ENCODE measurements around the gene SERPINH1. TPM values are rescaled to one million over a fixed set of nuclear protein-coding genes. Genes with fewer than 3 reads are reported as not detected.

SERPINH1 gene
- total RNA-seq, 1 donor from 2014 or later: 484 TPM

DNA sequence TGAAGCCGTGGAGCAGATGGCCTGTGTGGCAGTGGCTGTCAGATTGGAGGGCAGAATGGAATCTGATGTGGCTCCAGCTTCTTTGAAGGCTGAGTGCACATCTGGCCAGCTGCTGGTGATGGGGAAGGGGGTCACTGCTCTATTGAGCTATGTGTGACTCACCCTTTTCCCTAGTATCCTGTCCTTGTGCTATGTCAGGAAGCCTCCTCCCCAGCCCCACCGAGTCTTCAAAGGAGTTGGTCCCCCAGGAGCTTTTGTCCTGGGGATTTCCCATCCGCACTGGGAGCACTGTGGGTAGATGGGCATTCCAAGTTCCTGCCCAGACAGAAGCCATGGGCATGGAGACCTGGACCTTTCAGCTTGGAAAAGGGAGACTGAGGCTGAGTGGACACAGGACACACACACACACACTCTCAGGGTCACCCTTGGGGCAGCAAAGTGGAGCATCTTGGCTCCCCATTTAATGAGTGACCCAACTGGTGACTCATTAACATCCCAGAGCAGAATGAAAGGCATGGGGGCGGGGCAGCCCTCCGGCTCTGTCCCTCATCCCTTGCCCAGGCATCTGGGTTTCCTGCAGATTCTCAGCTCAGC lies 3.3 kb downstream of the SERPINH1 start:
- H3K36me3 Mint-ChIP-seq (ENCODE audit: unreplicated experiment): peaks cover 23% of the 10 kb centered on the region
- H3K27me3 Mint-ChIP-seq (ENCODE audit: unreplicated experiment): no peaks in the 10 kb centered on the region
- peak overlapping the region; percentile 98 for H3K27ac Mint-ChIP-seq (ENCODE audit: unreplicated experiment)
- TF ChIP-seq, protein P1, sequence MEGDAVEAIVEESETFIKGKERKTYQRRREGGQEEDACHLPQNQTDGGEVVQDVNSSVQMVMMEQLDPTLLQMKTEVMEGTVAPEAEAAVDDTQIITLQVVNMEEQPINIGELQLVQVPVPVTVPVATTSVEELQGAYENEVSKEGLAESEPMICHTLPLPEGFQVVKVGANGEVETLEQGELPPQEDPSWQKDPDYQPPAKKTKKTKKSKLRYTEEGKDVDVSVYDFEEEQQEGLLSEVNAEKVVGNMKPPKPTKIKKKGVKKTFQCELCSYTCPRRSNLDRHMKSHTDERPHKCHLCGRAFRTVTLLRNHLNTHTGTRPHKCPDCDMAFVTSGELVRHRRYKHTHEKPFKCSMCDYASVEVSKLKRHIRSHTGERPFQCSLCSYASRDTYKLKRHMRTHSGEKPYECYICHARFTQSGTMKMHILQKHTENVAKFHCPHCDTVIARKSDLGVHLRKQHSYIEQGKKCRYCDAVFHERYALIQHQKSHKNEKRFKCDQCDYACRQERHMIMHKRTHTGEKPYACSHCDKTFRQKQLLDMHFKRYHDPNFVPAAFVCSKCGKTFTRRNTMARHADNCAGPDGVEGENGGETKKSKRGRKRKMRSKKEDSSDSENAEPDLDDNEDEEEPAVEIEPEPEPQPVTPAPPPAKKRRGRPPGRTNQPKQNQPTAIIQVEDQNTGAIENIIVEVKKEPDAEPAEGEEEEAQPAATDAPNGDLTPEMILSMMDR (IDR thresholded peaks at IDR 0.05): no peak
- DNase-seq (ENCODE audit: extremely low spot score, unreplicated experiment): no peak
- peaks cover 44% of the 10 kb centered on the region for H3K4me1 Mint-ChIP-seq (ENCODE audit: unreplicated experiment)
- H3K9me3 Mint-ChIP-seq (ENCODE audit: unreplicated experiment): no peaks in the 10 kb centered on the region
- H3K4me3 Mint-ChIP-seq (ENCODE audit: unreplicated experiment): peak overlapping the region; percentile 97

DNA sequence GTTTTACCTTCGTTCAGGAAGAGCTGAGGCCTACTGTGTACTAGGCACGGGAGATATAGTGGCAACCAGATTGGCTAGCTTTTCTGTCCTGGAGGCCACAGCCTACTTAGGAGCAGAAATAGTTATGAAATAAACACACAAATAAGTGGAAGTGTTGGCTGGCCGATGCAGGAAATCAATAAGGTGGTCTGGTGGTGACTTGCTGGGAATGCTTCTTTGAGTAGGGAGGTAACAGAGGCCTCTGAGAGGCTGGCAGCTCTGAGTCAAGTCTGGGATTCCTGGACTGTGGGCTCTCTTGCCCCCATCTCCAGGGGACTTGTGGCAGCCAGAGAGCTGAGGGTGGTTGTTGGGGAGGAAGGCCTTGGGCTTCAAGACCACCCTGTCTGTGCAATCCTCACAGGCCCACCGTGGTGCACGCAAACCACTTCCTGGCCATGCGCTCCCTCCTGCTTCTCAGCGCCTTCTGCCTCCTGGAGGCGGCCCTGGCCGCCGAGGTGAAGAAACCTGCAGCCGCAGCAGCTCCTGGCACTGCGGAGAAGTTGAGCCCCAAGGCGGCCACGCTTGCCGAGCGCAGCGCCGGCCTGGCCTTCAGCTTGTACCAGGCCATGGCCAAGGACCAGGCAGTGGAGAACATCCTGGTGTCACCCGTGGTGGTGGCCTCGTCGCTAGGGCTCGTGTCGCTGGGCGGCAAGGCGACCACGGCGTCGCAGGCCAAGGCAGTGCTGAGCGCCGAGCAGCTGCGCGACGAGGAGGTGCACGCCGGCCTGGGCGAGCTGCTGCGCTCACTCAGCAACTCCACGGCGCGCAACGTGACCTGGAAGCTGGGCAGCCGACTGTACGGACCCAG lies 4.1 kb downstream of the SERPINH1 start:
- H3K27me3 Mint-ChIP-seq (ENCODE audit: unreplicated experiment): no peaks in the 10 kb centered on the region
- H3K4me3 Mint-ChIP-seq (ENCODE audit: unreplicated experiment): no peak overlapping the region
- no peaks in the 10 kb centered on the region for H3K9me3 Mint-ChIP-seq (ENCODE audit: unreplicated experiment)
- H3K4me1 Mint-ChIP-seq (ENCODE audit: unreplicated experiment): peaks cover 37% of the 10 kb centered on the region
- H3K27ac Mint-ChIP-seq (ENCODE audit: unreplicated experiment): peak overlapping the region; percentile 98
- peaks cover 27% of the 10 kb centered on the region for H3K36me3 Mint-ChIP-seq (ENCODE audit: unreplicated experiment)
- no peak for DNase-seq (ENCODE audit: extremely low spot score, unreplicated experiment)
- TF ChIP-seq, protein P1 (IDR thresholded peaks at IDR 0.05): no peak

DNA sequence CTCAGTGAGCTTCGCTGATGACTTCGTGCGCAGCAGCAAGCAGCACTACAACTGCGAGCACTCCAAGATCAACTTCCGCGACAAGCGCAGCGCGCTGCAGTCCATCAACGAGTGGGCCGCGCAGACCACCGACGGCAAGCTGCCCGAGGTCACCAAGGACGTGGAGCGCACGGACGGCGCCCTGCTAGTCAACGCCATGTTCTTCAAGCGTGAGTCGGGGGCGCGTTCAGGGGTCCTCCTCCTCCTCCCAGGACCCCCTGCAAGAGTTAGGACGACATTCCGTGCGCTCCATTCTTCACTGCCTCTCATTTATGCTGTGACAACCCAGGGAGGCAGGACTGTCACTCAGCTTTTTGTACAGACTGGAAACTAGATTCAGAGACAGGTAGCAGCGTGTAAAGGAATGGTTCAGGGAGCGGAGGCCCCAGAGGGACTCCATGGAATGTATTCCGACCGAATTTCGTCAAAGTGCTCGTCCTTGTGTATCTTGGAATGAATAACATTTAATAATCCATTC lies 4.8 kb downstream of the SERPINH1 start:
- peaks cover 32% of the 10 kb centered on the region for H3K4me1 Mint-ChIP-seq (ENCODE audit: unreplicated experiment)
- TF ChIP-seq, protein P1 (IDR thresholded peaks at IDR 0.05): no peak
- H3K9me3 Mint-ChIP-seq (ENCODE audit: unreplicated experiment): no peaks in the 10 kb centered on the region
- no peak for DNase-seq (ENCODE audit: extremely low spot score, unreplicated experiment)
- no peak overlapping the region for H3K4me3 Mint-ChIP-seq (ENCODE audit: unreplicated experiment)
- no peaks in the 10 kb centered on the region for H3K27me3 Mint-ChIP-seq (ENCODE audit: unreplicated experiment)
- no peak overlapping the region for H3K27ac Mint-ChIP-seq (ENCODE audit: unreplicated experiment)
- peaks cover 28% of the 10 kb centered on the region for H3K36me3 Mint-ChIP-seq (ENCODE audit: unreplicated experiment)

DNA sequence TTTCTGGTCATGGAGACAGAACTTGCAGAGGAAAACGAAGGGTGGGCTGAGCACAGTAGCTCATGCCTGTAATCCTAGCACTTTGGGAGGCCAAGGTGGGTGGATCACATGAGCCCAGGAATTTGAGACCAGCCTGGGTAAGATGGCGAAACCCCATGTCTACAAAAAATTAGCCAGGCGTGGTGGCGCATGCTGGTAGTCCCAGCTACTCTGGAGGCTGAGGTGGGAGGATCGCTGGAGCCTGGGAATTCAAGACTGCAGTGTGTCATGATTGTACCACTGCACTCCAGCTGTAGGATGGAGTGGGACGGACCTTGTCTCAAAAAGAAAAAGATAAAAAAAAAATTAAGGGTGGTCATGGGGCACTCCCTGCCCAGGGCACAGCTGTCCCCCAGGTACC lies 5.9 kb downstream of the SERPINH1 start:
- no peak overlapping the region for H3K4me3 Mint-ChIP-seq (ENCODE audit: unreplicated experiment)
- DNase-seq (ENCODE audit: extremely low spot score, unreplicated experiment): no peak
- no peaks in the 10 kb centered on the region for H3K9me3 Mint-ChIP-seq (ENCODE audit: unreplicated experiment)
- TF ChIP-seq, protein P1 (IDR thresholded peaks at IDR 0.05): no peak
- peaks cover 36% of the 10 kb centered on the region for H3K36me3 Mint-ChIP-seq (ENCODE audit: unreplicated experiment)
- peaks cover 32% of the 10 kb centered on the region for H3K4me1 Mint-ChIP-seq (ENCODE audit: unreplicated experiment)
- peak overlapping the region; percentile 41 for H3K27ac Mint-ChIP-seq (ENCODE audit: unreplicated experiment)
- H3K27me3 Mint-ChIP-seq (ENCODE audit: unreplicated experiment): no peaks in the 10 kb centered on the region

DNA sequence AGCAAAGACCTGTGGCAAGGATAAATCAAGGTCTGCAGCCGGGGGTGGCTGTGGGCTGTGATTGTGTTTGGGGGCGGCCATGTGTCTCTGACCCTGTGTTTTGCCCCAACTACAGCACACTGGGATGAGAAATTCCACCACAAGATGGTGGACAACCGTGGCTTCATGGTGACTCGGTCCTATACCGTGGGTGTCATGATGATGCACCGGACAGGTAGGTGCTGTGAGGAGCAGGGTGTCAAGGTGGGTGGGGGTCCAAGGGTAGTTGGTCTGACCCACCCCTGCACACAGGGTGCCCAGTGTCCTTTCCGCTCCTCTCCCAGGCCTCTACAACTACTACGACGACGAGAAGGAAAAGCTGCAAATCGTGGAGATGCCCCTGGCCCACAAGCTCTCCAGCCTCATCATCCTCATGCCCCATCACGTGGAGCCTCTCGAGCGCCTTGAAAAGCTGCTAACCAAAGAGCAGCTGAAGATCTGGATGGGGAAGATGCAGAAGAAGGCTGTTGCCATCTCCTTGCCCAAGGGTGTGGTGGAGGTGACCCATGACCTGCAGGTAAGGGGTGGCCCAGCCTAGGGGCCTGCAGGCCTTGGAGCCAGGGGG lies 6.7 kb downstream of the SERPINH1 start:
- no peak for DNase-seq (ENCODE audit: extremely low spot score, unreplicated experiment)
- Mint-ChIP-seq H3K4me3 (ENCODE audit: unreplicated experiment) (no peak overlapping the region), H3K9me3 (ENCODE audit: unreplicated experiment) (no peaks in the 10 kb centered on the region), H3K36me3 (ENCODE audit: unreplicated experiment) (peaks cover 37% of the 10 kb centered on the region), H3K27ac (ENCODE audit: unreplicated experiment) (no peak overlapping the region), H3K4me1 (ENCODE audit: unreplicated experiment) (peaks cover 29% of the 10 kb centered on the region), H3K27me3 (ENCODE audit: unreplicated experiment) (no peaks in the 10 kb centered on the region)
- TF ChIP-seq, protein P1 (IDR thresholded peaks at IDR 0.05): no peak
